ENCODE results near the gene PABPC4L. TPM values are rescaled to one million over a fixed set of nuclear protein-coding genes. Genes with fewer than 3 reads are reported as not detected.

PABPC4L gene
- total RNA-seq: 0.27 and 0.65 TPM in 2 replicates

GRCh38 chr4:134201216-134202161 lies at the start of gene PABPC4L:
Gene PABPC4L (minus strand): TSS chr4:134201789. CDS start chr4:134201019, 770 bp downstream.

